CD14-positive monocyte (primary cell): ENCODE measurements around the gene SPIRE1. TPM values are rescaled to one million over a fixed set of nuclear protein-coding genes. Genes with fewer than 3 reads are reported as not detected.
A peak's percentile ranks its signal among the peaks of the same experiment; 100 is the strongest.

ENCODE experiments used
- DNase-seq, 3 donors: peaks; one replicate each; pipeline ENCODE4 v3.0.0-alpha.2; 2011 to 2022
- H2AFZ ChIP-seq: 2 replicates; pipeline ENCODE4 v1.6.0; 2012; ENCODE audit warnings: mild to moderate bottlenecking, low read depth, low read length, inconsistent platforms; ENCODE audit not compliant: insufficient read depth, poor library complexity, severe bottlenecking
- H3K27ac ChIP-seq, 2 donors: 1 replicate in 1 of 2; 2 replicates in 1 of 2; pipeline ENCODE4 v1.5.1; 2012 to 2013; ENCODE audit warnings: low read length in 2 of 2, control low read depth in 1 of 2, inconsistent platforms in 1 of 2, low read depth in 1 of 2, mild to moderate bottlenecking in 1 of 2
- H3K27me3 ChIP-seq, 2 donors: one replicate each; pipeline versions ENCODE4 v1.6.0 to v1.6.1; 2011 to 2013; ENCODE audit warnings: low read length in 2 of 2; ENCODE audit not compliant: control insufficient read depth in 2 of 2, insufficient read depth in 2 of 2
- H3K36me3 ChIP-seq, 2 donors: replicated peaks in 1 of 2; 1 replicate in 1 of 2; 2 replicates in 1 of 2; pipeline versions ENCODE4 v1.5.1 to v1.6.1; 2012 to 2013; ENCODE audit warnings: low read length in 2 of 2, control low read depth in 1 of 2, inconsistent platforms in 1 of 2, mild to moderate bottlenecking in 1 of 2; ENCODE audit not compliant: insufficient read depth in 2 of 2, control insufficient read depth in 1 of 2
- H3K4me1 ChIP-seq, 2 donors: 1 replicate in 1 of 2; 2 replicates in 1 of 2; pipeline versions ENCODE4 v1.5.1 to v1.6.1; 2012 to 2013; ENCODE audit warnings: low read length in 2 of 2, control low read depth in 1 of 2, inconsistent platforms in 1 of 2, mild to moderate bottlenecking in 1 of 2, moderate library complexity in 1 of 2; ENCODE audit not compliant: insufficient read depth in 2 of 2, control insufficient read depth in 1 of 2
- H3K4me2 ChIP-seq: replicated peaks from 2 replicates; pipeline ENCODE3; 2012; ENCODE audit warnings: low read length, moderate library complexity, mild to moderate bottlenecking; ENCODE audit not compliant: poor library complexity, severe bottlenecking; ENCODE audit errors: extremely low read depth
- H3K4me3 ChIP-seq, 3 experiments: fragments of 200-600 bp in 1 of 3; sonication (generic) in 1 of 3; replicated peaks in 1 of 3; 1 replicate in 2 of 3; 2 replicates in 1 of 3; pipeline ENCODE4 v1.5.1; 2011 to 2013; ENCODE audit warnings: low read length in 3 of 3, mild to moderate bottlenecking in 3 of 3, control low read depth in 2 of 3, low read depth in 2 of 3, inconsistent platforms in 1 of 3, moderate library complexity in 1 of 3
- H3K79me2 ChIP-seq: 2 replicates; pipeline ENCODE4 v1.6.0; 2012; ENCODE audit warnings: mild to moderate bottlenecking, control low read depth, inconsistent platforms, low read length, moderate library complexity; ENCODE audit not compliant: insufficient read depth
- H3K9ac ChIP-seq: 2 replicates; pipeline ENCODE4 v1.6.0; 2017; ENCODE audit warnings: low read length, mild to moderate bottlenecking; ENCODE audit not compliant: insufficient read depth, poor library complexity, severe bottlenecking
- H3K9me3 ChIP-seq, 2 donors: replicated peaks in 1 of 2; 1 replicate in 1 of 2; 2 replicates in 1 of 2; pipeline versions ENCODE4 v1.5.1 to v1.6.1; 2012 to 2013; ENCODE audit warnings: low read length in 2 of 2, control low read depth in 1 of 2; ENCODE audit not compliant: control insufficient read depth in 1 of 2, insufficient read depth in 1 of 2
- H4K20me1 ChIP-seq: 2 replicates; pipeline ENCODE4 v1.6.0; 2012; ENCODE audit warnings: mild to moderate bottlenecking, low read length, control low read depth, moderate library complexity; ENCODE audit not compliant: insufficient read depth
- H3K27ac Mint-ChIP-seq, 7 donors: one replicate each; pipeline ENCODE4 v1.8.0; 2020; ENCODE audit warnings: mild to moderate bottlenecking in 7 of 7, mixed read lengths in 7 of 7, moderate library complexity in 6 of 7, inconsistent platforms in 2 of 7
- H3K27me3 Mint-ChIP-seq, 3 donors: one replicate each; pipeline ENCODE4 v1.8.0; 2021 to 2022; ENCODE audit warnings: low read depth in 3 of 3, mild to moderate bottlenecking in 3 of 3, mixed read lengths in 3 of 3, moderate library complexity in 3 of 3, inconsistent platforms in 1 of 3
- H3K36me3 Mint-ChIP-seq, 2 donors: one replicate each; pipeline ENCODE4 v1.8.0; 2020; ENCODE audit warnings: mixed read lengths in 2 of 2, inconsistent platforms in 1 of 2, mild to moderate bottlenecking in 1 of 2
- H3K4me1 Mint-ChIP-seq: one replicate; pipeline ENCODE4 v1.8.0; 2020; ENCODE audit warnings: mild to moderate bottlenecking, mixed read lengths
- H3K4me3 Mint-ChIP-seq, 2 donors: one replicate each; pipeline ENCODE4 v1.8.0; 2020; ENCODE audit warnings: mild to moderate bottlenecking in 2 of 2, mixed read lengths in 2 of 2, moderate library complexity in 1 of 2
- H3K9me3 Mint-ChIP-seq, 7 donors: one replicate each; pipeline ENCODE4 v1.8.0; 2020 to 2022; ENCODE audit warnings: mixed read lengths in 7 of 7, mild to moderate bottlenecking in 6 of 7, moderate library complexity in 6 of 7, inconsistent platforms in 2 of 7
- WGBS: methylation state at CpG from one replicate; pipeline ENCODE4 v1.1.5; 2013; ENCODE audit warnings: missing lambda C conversion rate; ENCODE audit not compliant: insufficient coverage; 5-methylcytosine and 5-hydroxymethylcytosine counted together
- intact Hi-C, 2 donors: fragments of 100-400 bp; cut with micrococcal nuclease; formaldehyde crosslinking; loops; one replicate each; pipeline versions ENCODE4 v1.15.0 to v1.15.1; 2023
- polyA plus RNA-seq, 3 donors: library from polyadenylated mRNA; depleted of rRNA in 1 of 3; unstranded in 2 of 3; stranded (reverse) in 1 of 3; fragments of 300-500 nt in 2 of 3; fragments of >200 nt in 1 of 3; fragmentation: Illumina TruSeq in 2 of 3; gene quantifications; 1 replicate in 2 of 3; 2 replicates in 1 of 3; pipeline ENCODE4 v1.2.3, GENCODE V29; 2012 to 2021
- TF ChIP-seq, protein P1 (sequence below): fragments of 200-600 bp; IDR thresholded peaks from one replicate; pipeline ENCODE4 v1.8.0; 2022; ENCODE audit warnings: antibody characterized with exemption, mild to moderate bottlenecking

Gene SPIRE1
- polyA plus RNA-seq, 3 donors = 1.7 to 1.9 (median 1.8) TPM

DNA sequence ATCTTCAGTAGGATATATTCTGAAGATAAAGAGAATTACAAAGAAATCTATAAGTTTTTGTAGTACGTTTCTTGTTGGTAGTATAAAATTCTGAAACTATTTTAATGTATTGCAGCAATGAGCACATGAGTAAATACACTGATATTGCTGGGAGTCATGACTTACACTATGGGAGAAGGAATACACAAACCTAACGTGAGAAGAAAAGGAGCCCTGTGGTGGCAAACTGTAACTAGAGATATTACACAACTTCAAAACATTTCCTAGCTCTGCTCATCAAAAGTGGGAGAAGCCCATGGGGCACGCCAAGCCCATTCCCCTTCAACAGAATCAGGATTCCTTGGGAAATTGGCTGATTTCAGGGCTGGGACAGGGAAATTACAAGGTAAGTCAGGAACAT, 20.5 kb downstream of the SPIRE1 start:
- no peak for DNase-seq
- Mint-ChIP-seq H3K9me3 (peaks cover 0 to 2% (median 0%) of the 10 kb centered on the region in 7 donors), H3K4me1 (no peaks in the 10 kb centered on the region), H3K27ac (peak overlapping the region in 1 of 7 donors; percentile 13), H3K4me3 (no peak overlapping the region), H3K27me3 (no peaks in the 10 kb centered on the region), H3K36me3 (peaks cover 0 to 2% of the 10 kb centered on the region in 2 donors)
- TF ChIP-seq, protein P1, sequence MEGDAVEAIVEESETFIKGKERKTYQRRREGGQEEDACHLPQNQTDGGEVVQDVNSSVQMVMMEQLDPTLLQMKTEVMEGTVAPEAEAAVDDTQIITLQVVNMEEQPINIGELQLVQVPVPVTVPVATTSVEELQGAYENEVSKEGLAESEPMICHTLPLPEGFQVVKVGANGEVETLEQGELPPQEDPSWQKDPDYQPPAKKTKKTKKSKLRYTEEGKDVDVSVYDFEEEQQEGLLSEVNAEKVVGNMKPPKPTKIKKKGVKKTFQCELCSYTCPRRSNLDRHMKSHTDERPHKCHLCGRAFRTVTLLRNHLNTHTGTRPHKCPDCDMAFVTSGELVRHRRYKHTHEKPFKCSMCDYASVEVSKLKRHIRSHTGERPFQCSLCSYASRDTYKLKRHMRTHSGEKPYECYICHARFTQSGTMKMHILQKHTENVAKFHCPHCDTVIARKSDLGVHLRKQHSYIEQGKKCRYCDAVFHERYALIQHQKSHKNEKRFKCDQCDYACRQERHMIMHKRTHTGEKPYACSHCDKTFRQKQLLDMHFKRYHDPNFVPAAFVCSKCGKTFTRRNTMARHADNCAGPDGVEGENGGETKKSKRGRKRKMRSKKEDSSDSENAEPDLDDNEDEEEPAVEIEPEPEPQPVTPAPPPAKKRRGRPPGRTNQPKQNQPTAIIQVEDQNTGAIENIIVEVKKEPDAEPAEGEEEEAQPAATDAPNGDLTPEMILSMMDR = no peak
- no peaks in the 10 kb centered on the region for H3K9me3 ChIP-seq
- no peak overlapping the region for H3K27ac ChIP-seq
- 40% methylated on average over 1 of the region's 3 CpGs for WGBS
- H3K9ac ChIP-seq = no peak overlapping the region
- H2AFZ ChIP-seq = no peak overlapping the region
- no peak overlapping the region for H3K4me2 ChIP-seq
- no peaks in the 10 kb centered on the region for H3K4me1 ChIP-seq
- intact Hi-C loops = no loop called here
- H3K36me3 ChIP-seq = no peaks in the 10 kb centered on the region
- H3K79me2 ChIP-seq = no peaks in the 10 kb centered on the region
- no peak overlapping the region for H3K4me3 ChIP-seq
- no peaks in the 10 kb centered on the region for H4K20me1 ChIP-seq
- no peaks in the 10 kb centered on the region for H3K27me3 ChIP-seq

DNA sequence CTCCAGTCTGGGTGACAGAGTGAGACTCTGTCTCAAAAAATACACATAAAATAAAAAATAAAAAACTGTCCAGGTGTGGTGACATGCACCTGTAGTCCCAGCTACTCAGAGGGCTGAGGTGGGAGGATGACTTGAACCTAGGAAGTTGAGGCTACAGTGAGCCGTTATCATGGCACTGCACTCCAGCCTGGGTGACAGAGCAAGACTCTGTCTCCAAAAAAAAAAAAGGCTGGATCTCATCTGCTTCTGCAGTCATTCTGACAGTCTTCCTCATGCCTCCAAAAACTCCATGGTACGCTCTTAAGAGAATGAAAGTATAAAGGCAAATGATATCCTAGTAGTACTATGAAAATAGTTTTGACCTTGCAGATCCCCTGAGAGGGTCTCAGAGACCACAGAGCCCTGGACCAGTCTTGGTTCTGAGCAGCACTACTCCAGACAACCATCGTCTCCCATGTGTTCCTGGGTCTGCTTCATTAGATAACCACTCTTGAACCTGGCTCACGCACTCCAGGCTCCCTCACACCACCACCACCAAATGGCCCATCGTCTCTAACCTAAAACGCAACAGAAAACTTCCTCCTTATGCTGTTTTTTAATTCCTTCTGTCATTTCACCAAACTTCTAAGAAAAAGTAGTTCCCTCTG, 26.0 kb downstream of the SPIRE1 start:
- Mint-ChIP-seq H3K36me3 (peaks cover 0 to 2% of the 10 kb centered on the region in 2 donors), H3K27me3 (peaks cover 0 to 2% (median 0%) of the 10 kb centered on the region in 3 donors), H3K4me1 (no peaks in the 10 kb centered on the region), H3K27ac (no peak overlapping the region), H3K9me3 (peaks cover 0 to 2% (median 0%) of the 10 kb centered on the region in 7 donors), H3K4me3 (no peak overlapping the region)
- H3K79me2 ChIP-seq = no peaks in the 10 kb centered on the region
- no peaks in the 10 kb centered on the region for H3K4me1 ChIP-seq
- no peaks in the 10 kb centered on the region for H3K9me3 ChIP-seq
- intact Hi-C loops = no loop called here
- no peak overlapping the region for H3K4me3 ChIP-seq
- no peaks in the 10 kb centered on the region for H3K36me3 ChIP-seq
- H3K27ac ChIP-seq = no peak overlapping the region
- TF ChIP-seq, protein P1 = no peak
- no peak for DNase-seq
- no peaks in the 10 kb centered on the region for H4K20me1 ChIP-seq
- H3K27me3 ChIP-seq = no peaks in the 10 kb centered on the region
- WGBS = 87% methylated on average over 3 of the region's 6 CpGs
- H3K4me2 ChIP-seq = no peak overlapping the region
- no peak overlapping the region for H3K9ac ChIP-seq
- H2AFZ ChIP-seq = no peak overlapping the region
